ENCODE results near the gene CCNI2.

GRCh38 chr5:132753135-132753987 is 6.1 kb downstream of the CCNI2 start:
- TF ChIP-seq, protein P1, sequence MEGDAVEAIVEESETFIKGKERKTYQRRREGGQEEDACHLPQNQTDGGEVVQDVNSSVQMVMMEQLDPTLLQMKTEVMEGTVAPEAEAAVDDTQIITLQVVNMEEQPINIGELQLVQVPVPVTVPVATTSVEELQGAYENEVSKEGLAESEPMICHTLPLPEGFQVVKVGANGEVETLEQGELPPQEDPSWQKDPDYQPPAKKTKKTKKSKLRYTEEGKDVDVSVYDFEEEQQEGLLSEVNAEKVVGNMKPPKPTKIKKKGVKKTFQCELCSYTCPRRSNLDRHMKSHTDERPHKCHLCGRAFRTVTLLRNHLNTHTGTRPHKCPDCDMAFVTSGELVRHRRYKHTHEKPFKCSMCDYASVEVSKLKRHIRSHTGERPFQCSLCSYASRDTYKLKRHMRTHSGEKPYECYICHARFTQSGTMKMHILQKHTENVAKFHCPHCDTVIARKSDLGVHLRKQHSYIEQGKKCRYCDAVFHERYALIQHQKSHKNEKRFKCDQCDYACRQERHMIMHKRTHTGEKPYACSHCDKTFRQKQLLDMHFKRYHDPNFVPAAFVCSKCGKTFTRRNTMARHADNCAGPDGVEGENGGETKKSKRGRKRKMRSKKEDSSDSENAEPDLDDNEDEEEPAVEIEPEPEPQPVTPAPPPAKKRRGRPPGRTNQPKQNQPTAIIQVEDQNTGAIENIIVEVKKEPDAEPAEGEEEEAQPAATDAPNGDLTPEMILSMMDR (optimal IDR thresholded peaks at IDR 0.05 in 1 of 3, IDR thresholded peaks at IDR 0.05 in 1 of 3, conservative IDR thresholded peaks at IDR 0.05 in 1 of 3; ENCODE audit: extremely low read depth in 1 of 3, insufficient read depth in 2 of 3, low read length in 3 of 3): peak in 2 of 3 experiments; percentile 10 to 55
- no peak for TF ChIP-seq EZH2 (IDR thresholded peaks at IDR 0.05; ENCODE audit: low read length)

Measured in keratinocyte (primary cell).